HEK293 (cell line): ENCODE results near the gene GNB4.

ENCODE experiments used
- CTCF ChIA-PET: fragments of 350-600 bp; formaldehyde crosslinking; extraction: SDS; loops from one replicate; lab custom pipeline; 2021; ENCODE audit warnings: antibody characterized with exemption; lab: Yijun Ruan, JAX
- POLR2A ChIA-PET: fragments of 300-600 bp; formaldehyde crosslinking; extraction: SDS; loops from one replicate; lab custom pipeline; 2020; ENCODE audit warnings: antibody characterized with exemption, inconsistent platforms; lab: Yijun Ruan, JAX
- H3K27ac ChIP-seq: fragments of 200-500 bp; sonication (Bioruptor generic); 2 replicates; pipeline ENCODE4 v1.5.1; 2014; ENCODE audit warnings: low read depth, low read length, control low read depth, inconsistent platforms; ENCODE audit errors: extremely low read depth
- H3K36me3 ChIP-seq, 2 experiments: fragments of 200-500 bp in 1 of 2; sonication (Bioruptor generic) in 1 of 2; 1 replicate in 1 of 2; 2 replicates in 1 of 2; pipeline ENCODE4 v1.5.1; 2014 to 2017; ENCODE audit warnings: inconsistent platforms in 2 of 2, low read length in 2 of 2; ENCODE audit not compliant: control insufficient read depth in 2 of 2, insufficient read depth in 1 of 2
- H3K4me1 ChIP-seq: fragments of 200-500 bp; sonication (Bioruptor generic); 2 replicates; pipeline ENCODE4 v1.5.1; 2014; ENCODE audit warnings: mild to moderate bottlenecking, low read length, inconsistent platforms; ENCODE audit not compliant: control insufficient read depth, insufficient read depth
- H3K4me3 ChIP-seq: 2 replicates; pipeline ENCODE4 v1.5.1; 2011; ENCODE audit warnings: low read depth, mild to moderate bottlenecking, control low read depth, low read length, moderate library complexity
- H3K9me3 ChIP-seq: fragments of 200-500 bp; sonication (Bioruptor generic); 2 replicates; pipeline ENCODE4 v1.5.1; 2014; ENCODE audit warnings: low read depth, low read length, inconsistent platforms; ENCODE audit not compliant: control insufficient read depth, insufficient read depth
- HOXC10 ChIP-seq: sonication (generic); formaldehyde crosslinking; IDR thresholded peaks from 2 replicates; pipeline ENCODE4 v1.8.1; 2023; ENCODE audit warnings: mild to moderate bottlenecking, missing genetic modification reagents
- KLF7 ChIP-seq: fragments of 450-650 bp; formaldehyde crosslinking; IDR thresholded peaks from 2 replicates; pipeline ENCODE4 v1.5.1; 2016; ENCODE audit warnings: missing biosample characterization, missing genetic modification characterization, borderline replicate concordance
- PRDM1 ChIP-seq: fragments of 450-650 bp; formaldehyde crosslinking; IDR thresholded peaks from 2 replicates; pipeline ENCODE4; 2016; ENCODE audit warnings: missing biosample characterization, missing genetic modification characterization
- PRDM4 ChIP-seq: fragments of 450-650 bp; formaldehyde crosslinking; IDR thresholded peaks from 2 replicates; pipeline ENCODE4 v1.5.1; 2017; ENCODE audit warnings: missing biosample characterization, missing genetic modification characterization
- ZBTB1 ChIP-seq: fragments of 450-650 bp; formaldehyde crosslinking; IDR thresholded peaks from 2 replicates; pipeline ENCODE4 v1.5.1; 2016; ENCODE audit warnings: missing biosample characterization, missing genetic modification characterization
- ZBTB6 ChIP-seq: fragments of 450-650 bp; formaldehyde crosslinking; IDR thresholded peaks from 2 replicates; pipeline ENCODE4 v1.5.1; 2017; ENCODE audit warnings: missing biosample characterization, missing genetic modification characterization
- ZFP3 ChIP-seq: fragments of 450-650 bp; formaldehyde crosslinking; IDR thresholded peaks from 2 replicates; pipeline ENCODE4 v1.5.1; 2016; ENCODE audit warnings: low read depth, missing biosample characterization, missing genetic modification characterization
- ZFP37 ChIP-seq: fragments of 450-650 bp; formaldehyde crosslinking; IDR thresholded peaks from 2 replicates; pipeline ENCODE4 v1.5.1; 2016; ENCODE audit warnings: missing biosample characterization, missing genetic modification characterization
- ZNF18 ChIP-seq: fragments of 450-650 bp; formaldehyde crosslinking; IDR thresholded peaks from 2 replicates; pipeline ENCODE4 v1.5.1; 2016; ENCODE audit warnings: missing biosample characterization, missing genetic modification characterization
- ZNF223 ChIP-seq: fragments of 450-650 bp; formaldehyde crosslinking; IDR thresholded peaks from 2 replicates; pipeline ENCODE4 v1.5.1; 2016; ENCODE audit warnings: missing biosample characterization, missing genetic modification characterization
- ZNF280C ChIP-seq: fragments of 450-650 bp; formaldehyde crosslinking; IDR thresholded peaks from 2 replicates; pipeline ENCODE4 v1.5.1; 2016; ENCODE audit warnings: missing biosample characterization, missing genetic modification characterization
- ZNF341 ChIP-seq: fragments of 450-650 bp; formaldehyde crosslinking; IDR thresholded peaks from 2 replicates; pipeline ENCODE4; 2016; ENCODE audit warnings: low read depth, missing biosample characterization, missing genetic modification characterization
- ZNF391 ChIP-seq: fragments of 450-650 bp; formaldehyde crosslinking; IDR thresholded peaks from 2 replicates; pipeline ENCODE4 v1.5.1; 2016; ENCODE audit warnings: low read depth, missing biosample characterization, missing genetic modification characterization, borderline replicate concordance
- ZNF398 ChIP-seq: fragments of 450-650 bp; formaldehyde crosslinking; IDR thresholded peaks from 2 replicates; pipeline ENCODE4 v1.5.1; 2017; ENCODE audit warnings: missing biosample characterization, missing genetic modification characterization
- ZNF449 ChIP-seq: fragments of 450-650 bp; formaldehyde crosslinking; IDR thresholded peaks from 2 replicates; pipeline ENCODE4 v1.5.1; 2017; ENCODE audit warnings: missing biosample characterization, mild to moderate bottlenecking, missing genetic modification characterization, moderate library complexity
- ZNF510 ChIP-seq: fragments of 450-650 bp; formaldehyde crosslinking; IDR thresholded peaks from 2 replicates; pipeline ENCODE4 v1.5.1; 2018; ENCODE audit warnings: mild to moderate bottlenecking, missing genetic modification characterization, missing biosample characterization; ENCODE audit not compliant: insufficient replicate concordance
- ZNF521 ChIP-seq: fragments of 450-650 bp; formaldehyde crosslinking; IDR thresholded peaks from 2 replicates; pipeline ENCODE4 v1.5.1; 2017; ENCODE audit warnings: missing biosample characterization, mild to moderate bottlenecking, missing genetic modification characterization
- ZNF530 ChIP-seq: fragments of 450-650 bp; formaldehyde crosslinking; IDR thresholded peaks from 2 replicates; pipeline ENCODE4 v1.5.1; 2016; ENCODE audit warnings: low read depth, missing biosample characterization, missing genetic modification characterization
- ZNF560 ChIP-seq: fragments of 450-650 bp; formaldehyde crosslinking; IDR thresholded peaks from 2 replicates; pipeline ENCODE4 v1.5.1; 2017; ENCODE audit warnings: missing biosample characterization, missing genetic modification characterization, borderline replicate concordance
- ZNF660 ChIP-seq: fragments of 450-650 bp; IDR thresholded peaks from 2 replicates; pipeline ENCODE4 v1.5.1; 2018; ENCODE audit warnings: missing biosample characterization, mild to moderate bottlenecking, missing genetic modification characterization
- ZNF677 ChIP-seq: fragments of 450-650 bp; IDR thresholded peaks from 2 replicates; pipeline ENCODE4 v1.5.0; 2018; ENCODE audit warnings: missing biosample characterization, mild to moderate bottlenecking, missing genetic modification characterization, moderate library complexity
- ZNF768 ChIP-seq: fragments of 450-650 bp; formaldehyde crosslinking; IDR thresholded peaks from 2 replicates; pipeline ENCODE4 v1.5.1; 2018; ENCODE audit warnings: missing biosample characterization, mild to moderate bottlenecking, missing genetic modification characterization
- ZNF791 ChIP-seq: fragments of 450-650 bp; formaldehyde crosslinking; IDR thresholded peaks from 2 replicates; pipeline ENCODE4 v1.5.1; 2016; ENCODE audit warnings: missing biosample characterization, missing genetic modification characterization

GNB4 gene

GRCh38 chr3:179375091-179375999 lies 75.9 kb downstream of the GNB4 start:
- H3K9me3 ChIP-seq = no peaks in the 10 kb centered on the region
- H3K4me1 ChIP-seq = no peaks in the 10 kb centered on the region
- POLR2A ChIA-PET = no interaction called here
- H3K27ac ChIP-seq = no peak overlapping the region
- CTCF ChIA-PET = no interaction called here
- TF ChIP-seq ZNF660 (tag by site-specific recombination) (no peak), PRDM4 (tag by site-specific recombination) (no peak), ZNF560 (tag by site-specific recombination) (no peak), ZNF677 (tag by site-specific recombination) (no peak), ZFP37 (tag by site-specific recombination) (no peak), ZNF341 (tag by site-specific recombination) (no peak), ZNF521 (tag by site-specific recombination) (no peak), ZNF223 (tag by site-specific recombination) (no peak), ZFP3 (tag by site-specific recombination) (no peak), ZBTB6 (tag by site-specific recombination) (no peak), ZNF530 (tag by site-specific recombination) (no peak), ZNF398 (tag by site-specific recombination) (no peak), KLF7 (tag by site-specific recombination) (no peak), ZBTB1 (no peak)
- no peak overlapping the region for H3K4me3 ChIP-seq
- peaks cover 7 to 49% of the 10 kb centered on the region in 2 experiments for H3K36me3 ChIP-seq

GRCh38 chr3:179373938-179374337 lies 77.3 kb downstream of the GNB4 start:
- POLR2A ChIA-PET = interaction anchor here (0.8 kb wide), 1 partner anchor 27 kb away, joined by 3 read pairs; the partner anchor contains the start of gene MFN1
- H3K9me3 ChIP-seq = no peaks in the 10 kb centered on the region
- TF ChIP-seq ZNF18 (tag by site-specific recombination) = no peak
- no peak for TF ChIP-seq ZNF449
- no peak for TF ChIP-seq ZNF510 (tag by site-specific recombination)
- TF ChIP-seq ZNF280C (tag by site-specific recombination) = no peak
- TF ChIP-seq ZNF391 (tag by site-specific recombination) = no peak
- TF ChIP-seq HOXC10 (CRISPR knock-in tag) = no peak
- no peak for TF ChIP-seq PRDM1 (tag by site-specific recombination)
- TF ChIP-seq ZNF560 (tag by site-specific recombination) = no peak
- no peak for TF ChIP-seq ZNF768 (tag by site-specific recombination)
- TF ChIP-seq ZNF791 (tag by site-specific recombination) = no peak

More at GRCh38 chr3:179373938-179374337, 77.3 kb downstream of the GNB4 start:
- Histone ChIP-seq H3K4me3 (no peak overlapping the region), H3K36me3 (peaks cover 7 to 43% of the 10 kb centered on the region in 2 experiments), H3K4me1 (no peaks in the 10 kb centered on the region), H3K27ac (no peak overlapping the region)
- CTCF ChIA-PET = no interaction called here
